ENCODE measurements around the gene ZNF385C.

DNA sequence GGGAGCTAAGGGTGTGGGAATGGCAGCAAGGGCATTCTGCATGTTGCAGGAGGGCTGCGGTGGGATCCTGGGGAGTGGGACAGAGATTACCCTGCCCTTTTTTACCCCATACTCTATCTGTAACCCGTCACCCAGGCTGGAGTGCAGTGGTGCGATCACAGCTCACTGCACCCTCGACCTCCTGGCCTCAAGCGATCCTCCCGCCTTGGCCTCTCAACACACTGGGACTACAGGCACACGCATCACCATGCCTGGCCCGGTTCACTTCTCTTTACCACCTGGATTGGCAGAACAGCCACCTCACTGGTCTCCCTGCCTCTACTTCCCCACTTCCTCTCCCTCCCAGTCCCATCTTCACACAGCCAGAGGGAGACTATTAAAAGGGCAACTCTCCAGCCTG, 9.5 kb downstream of the ZNF385C start:
- no peak for TF ChIP-seq POLR2AphosphoS5 (IDR thresholded peaks at IDR 0.05; ENCODE audit: low read depth)
- TF ChIP-seq, protein P1, sequence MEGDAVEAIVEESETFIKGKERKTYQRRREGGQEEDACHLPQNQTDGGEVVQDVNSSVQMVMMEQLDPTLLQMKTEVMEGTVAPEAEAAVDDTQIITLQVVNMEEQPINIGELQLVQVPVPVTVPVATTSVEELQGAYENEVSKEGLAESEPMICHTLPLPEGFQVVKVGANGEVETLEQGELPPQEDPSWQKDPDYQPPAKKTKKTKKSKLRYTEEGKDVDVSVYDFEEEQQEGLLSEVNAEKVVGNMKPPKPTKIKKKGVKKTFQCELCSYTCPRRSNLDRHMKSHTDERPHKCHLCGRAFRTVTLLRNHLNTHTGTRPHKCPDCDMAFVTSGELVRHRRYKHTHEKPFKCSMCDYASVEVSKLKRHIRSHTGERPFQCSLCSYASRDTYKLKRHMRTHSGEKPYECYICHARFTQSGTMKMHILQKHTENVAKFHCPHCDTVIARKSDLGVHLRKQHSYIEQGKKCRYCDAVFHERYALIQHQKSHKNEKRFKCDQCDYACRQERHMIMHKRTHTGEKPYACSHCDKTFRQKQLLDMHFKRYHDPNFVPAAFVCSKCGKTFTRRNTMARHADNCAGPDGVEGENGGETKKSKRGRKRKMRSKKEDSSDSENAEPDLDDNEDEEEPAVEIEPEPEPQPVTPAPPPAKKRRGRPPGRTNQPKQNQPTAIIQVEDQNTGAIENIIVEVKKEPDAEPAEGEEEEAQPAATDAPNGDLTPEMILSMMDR (IDR thresholded peaks at IDR 0.05; ENCODE audit: insufficient read depth, low read length), result no peak
- TF ChIP-seq, protein P2, sequence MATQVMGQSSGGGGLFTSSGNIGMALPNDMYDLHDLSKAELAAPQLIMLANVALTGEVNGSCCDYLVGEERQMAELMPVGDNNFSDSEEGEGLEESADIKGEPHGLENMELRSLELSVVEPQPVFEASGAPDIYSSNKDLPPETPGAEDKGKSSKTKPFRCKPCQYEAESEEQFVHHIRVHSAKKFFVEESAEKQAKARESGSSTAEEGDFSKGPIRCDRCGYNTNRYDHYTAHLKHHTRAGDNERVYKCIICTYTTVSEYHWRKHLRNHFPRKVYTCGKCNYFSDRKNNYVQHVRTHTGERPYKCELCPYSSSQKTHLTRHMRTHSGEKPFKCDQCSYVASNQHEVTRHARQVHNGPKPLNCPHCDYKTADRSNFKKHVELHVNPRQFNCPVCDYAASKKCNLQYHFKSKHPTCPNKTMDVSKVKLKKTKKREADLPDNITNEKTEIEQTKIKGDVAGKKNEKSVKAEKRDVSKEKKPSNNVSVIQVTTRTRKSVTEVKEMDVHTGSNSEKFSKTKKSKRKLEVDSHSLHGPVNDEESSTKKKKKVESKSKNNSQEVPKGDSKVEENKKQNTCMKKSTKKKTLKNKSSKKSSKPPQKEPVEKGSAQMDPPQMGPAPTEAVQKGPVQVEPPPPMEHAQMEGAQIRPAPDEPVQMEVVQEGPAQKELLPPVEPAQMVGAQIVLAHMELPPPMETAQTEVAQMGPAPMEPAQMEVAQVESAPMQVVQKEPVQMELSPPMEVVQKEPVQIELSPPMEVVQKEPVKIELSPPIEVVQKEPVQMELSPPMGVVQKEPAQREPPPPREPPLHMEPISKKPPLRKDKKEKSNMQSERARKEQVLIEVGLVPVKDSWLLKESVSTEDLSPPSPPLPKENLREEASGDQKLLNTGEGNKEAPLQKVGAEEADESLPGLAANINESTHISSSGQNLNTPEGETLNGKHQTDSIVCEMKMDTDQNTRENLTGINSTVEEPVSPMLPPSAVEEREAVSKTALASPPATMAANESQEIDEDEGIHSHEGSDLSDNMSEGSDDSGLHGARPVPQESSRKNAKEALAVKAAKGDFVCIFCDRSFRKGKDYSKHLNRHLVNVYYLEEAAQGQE (IDR thresholded peaks at IDR 0.05; ENCODE audit: insufficient replicate concordance, low read depth), result no peak
